Mucosa of stomach (tissue), 1 donor: ENCODE data around the gene MYH14.

Experiments used
- H3K27me3 ChIP-seq: one replicate; pipeline ENCODE4 v1.7.0; 2013; ENCODE audit warnings: mild to moderate bottlenecking, low read length; ENCODE audit not compliant: control insufficient read depth, insufficient read depth
- H3K36me3 ChIP-seq: one replicate; pipeline ENCODE4 v1.7.0; 2013; ENCODE audit warnings: low read length; ENCODE audit not compliant: control insufficient read depth, insufficient read depth
- H3K4me1 ChIP-seq: one replicate; pipeline ENCODE4 v1.7.0; 2013; ENCODE audit warnings: mild to moderate bottlenecking, low read length; ENCODE audit not compliant: control insufficient read depth, insufficient read depth
- H3K4me3 ChIP-seq: one replicate; pipeline ENCODE4 v1.7.0; 2013; ENCODE audit warnings: low read length
- H3K9ac ChIP-seq: one replicate; pipeline ENCODE4 v1.7.0; 2013; ENCODE audit warnings: mild to moderate bottlenecking, low read length, moderate library complexity
- H3K9me3 ChIP-seq: one replicate; pipeline ENCODE4 v1.7.0; 2013; ENCODE audit warnings: mild to moderate bottlenecking, low read length, moderate library complexity; ENCODE audit not compliant: control insufficient read depth
- donor health status: Pancreatic carcinoma.

MYH14 gene

DNA sequence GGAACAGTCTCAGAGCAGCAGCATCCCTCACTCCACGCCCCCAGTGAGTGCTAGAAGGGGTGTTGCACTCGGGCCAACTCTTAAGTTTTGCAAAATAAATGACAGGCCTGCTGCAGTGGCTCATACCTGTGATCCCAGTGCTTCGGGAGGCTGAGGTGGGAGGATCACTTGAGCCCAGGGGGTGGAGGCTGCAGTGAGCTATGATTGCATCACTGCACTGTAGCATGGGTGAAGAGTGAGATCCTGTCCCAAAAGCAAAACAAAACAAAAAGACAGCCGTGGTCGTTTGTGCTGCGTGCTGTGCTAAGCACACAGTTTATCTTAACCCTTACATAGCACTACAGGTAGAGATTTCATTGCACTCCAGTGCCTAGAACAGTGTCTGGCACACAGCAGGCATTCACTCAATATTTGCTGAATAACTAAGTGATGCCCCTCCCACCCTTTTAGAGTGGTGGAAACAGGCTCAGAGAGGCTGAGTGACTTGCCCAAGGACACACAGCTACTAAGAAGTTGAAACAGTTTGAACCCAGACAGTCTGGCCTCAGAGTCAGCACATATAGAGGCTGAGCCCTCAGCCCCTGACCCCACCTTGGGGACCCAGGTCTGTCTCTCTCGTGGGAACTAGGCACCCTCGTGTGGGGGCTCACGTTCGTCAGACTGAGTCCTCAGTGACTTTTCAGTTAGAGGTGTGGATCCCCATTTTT is 107.5 kb downstream of the MYH14 start:
- Histone ChIP-seq H3K36me3 (no peaks in the 10 kb centered on the region), H3K27me3 (peaks cover 27% of the 10 kb centered on the region)

DNA sequence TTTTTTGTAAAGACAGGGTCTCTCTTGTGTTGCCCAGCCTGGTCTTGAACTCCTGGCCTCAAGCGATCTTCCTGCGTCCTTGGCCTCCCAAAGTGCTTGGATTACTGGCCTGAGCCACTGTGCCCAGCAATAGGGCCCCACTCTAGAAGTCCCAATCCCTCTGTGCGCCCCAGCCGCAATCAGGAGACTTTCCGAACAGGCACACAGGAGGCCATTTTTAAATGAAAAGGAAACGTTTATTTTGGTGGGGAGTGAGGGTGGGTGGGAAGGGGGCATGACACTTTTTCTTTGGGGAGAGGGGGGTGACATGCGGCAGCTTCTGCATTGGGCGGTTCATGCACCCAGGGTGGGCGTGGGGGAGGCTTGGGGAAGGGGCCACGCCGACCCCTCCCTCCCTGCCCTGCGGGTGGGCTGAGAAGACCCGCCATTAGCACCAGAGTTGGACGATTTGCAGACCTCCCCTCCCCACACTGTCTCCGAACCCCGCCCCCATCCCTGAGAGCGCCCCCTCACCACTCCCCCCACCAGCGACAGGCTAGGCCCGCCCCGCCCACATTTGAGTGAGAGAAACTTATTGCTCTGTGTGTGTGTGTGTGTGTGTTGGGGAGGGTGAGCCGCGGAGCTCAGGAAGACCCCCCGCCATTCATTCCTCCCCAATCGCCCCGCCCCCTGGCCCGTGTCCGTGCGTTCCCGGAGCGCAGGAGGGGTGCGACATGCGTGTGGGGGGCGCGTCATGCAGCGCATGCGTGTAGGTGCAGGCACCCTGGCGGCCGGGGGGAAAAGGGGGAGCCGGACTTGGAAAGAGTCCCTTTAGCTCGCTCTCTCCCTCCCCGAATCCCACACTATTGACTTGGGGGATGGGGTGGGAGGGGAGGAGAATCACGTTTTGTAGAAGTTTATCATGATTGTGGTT is 108.6 kb downstream of the MYH14 start:
- no peak overlapping the region for H3K9ac ChIP-seq
- H3K4me1 ChIP-seq, result no peaks in the 10 kb centered on the region
- no peaks in the 10 kb centered on the region for H3K36me3 ChIP-seq
- H3K4me3 ChIP-seq, result no peak overlapping the region
- H3K9me3 ChIP-seq, result no peaks in the 10 kb centered on the region
- peaks cover 27% of the 10 kb centered on the region for H3K27me3 ChIP-seq

More for the DNA sequence above, 107.5 kb downstream of the MYH14 start:
- H3K4me3 ChIP-seq, result no peak overlapping the region
- no peaks in the 10 kb centered on the region for H3K4me1 ChIP-seq
- no peaks in the 10 kb centered on the region for H3K9me3 ChIP-seq
- no peak overlapping the region for H3K9ac ChIP-seq

DNA sequence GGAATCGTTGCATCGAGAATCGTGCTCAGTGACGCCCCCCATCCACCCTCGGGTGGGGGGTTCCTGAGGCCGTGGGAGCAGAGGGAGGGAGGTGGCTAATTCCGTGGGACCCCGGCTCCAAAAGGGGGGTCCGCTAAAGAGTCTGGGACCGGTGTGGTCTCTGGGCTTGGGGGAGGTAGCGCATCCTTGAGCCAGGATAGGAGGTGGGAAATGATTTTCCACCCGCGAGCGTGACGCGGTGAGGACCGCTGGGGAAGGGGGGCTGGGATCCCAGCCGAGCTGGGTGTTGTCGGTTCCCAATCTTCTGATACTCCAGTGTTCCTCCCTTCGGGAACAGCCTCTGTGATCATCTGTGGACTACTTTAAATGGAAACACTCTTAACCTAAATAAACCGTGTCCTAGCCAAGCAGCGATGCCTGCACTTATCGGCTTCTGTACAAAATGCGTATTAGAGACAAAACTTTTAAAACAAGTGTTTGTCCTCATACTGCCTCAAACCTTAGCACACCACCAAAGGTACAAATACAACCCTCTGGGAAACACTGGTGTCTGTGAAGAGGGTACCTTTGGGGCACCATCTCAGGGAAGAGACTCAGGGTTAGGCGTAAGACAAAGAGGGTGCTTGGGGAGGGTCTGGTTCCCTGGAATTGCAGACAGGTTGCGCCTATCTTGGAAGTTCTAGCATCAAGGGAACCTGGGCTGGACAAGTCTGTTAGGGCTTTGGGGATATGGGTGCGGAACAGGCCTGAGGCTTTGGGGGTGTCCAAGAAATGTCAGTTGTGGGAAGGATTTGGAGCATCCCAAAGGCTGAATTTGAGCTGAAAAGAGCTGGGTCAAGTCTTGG is 109.8 kb downstream of the MYH14 start:
- Histone ChIP-seq H3K36me3 (no peaks in the 10 kb centered on the region), H3K9me3 (no peaks in the 10 kb centered on the region), H3K27me3 (peaks cover 27% of the 10 kb centered on the region), H3K4me1 (no peaks in the 10 kb centered on the region), H3K4me3 (no peak overlapping the region), H3K9ac (no peak overlapping the region)

DNA sequence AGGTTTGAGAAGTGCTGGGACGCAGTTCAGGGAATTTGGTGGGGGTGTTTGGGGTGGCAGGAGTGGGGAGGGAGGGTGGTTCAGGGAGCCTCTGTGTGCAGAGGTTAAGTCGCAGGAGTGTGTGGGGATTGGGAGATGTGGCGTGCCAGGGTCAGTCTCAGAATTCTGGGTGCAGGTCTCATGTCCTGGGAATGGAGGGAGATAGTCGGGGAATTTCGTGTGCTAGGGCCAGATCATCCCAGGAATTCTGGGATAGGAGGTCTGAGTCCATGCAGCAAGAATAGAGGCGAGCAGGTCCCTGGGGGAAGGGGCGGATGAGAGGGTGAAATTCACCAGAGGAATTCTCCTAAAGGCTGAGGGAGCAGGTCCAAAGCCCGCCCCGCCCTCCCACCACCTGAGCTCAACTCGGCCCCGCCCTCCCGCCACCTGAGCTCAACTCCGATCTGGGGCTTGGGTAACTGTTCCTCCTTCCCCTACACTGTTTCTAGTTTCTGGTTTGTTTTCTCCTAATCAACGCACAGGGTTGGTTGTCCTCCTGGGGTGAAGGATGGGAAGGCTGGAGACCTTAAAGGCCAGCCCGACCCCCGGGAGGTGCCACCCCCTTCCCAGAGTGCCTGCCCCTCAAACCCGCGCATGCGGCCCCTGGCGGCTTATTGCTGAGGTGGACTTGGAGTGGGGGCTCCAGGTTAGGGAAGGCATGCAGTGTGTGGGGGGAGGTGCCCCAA is 110.6 kb downstream of the MYH14 start:
- Histone ChIP-seq H3K9ac (no peak overlapping the region), H3K36me3 (no peaks in the 10 kb centered on the region), H3K9me3 (no peaks in the 10 kb centered on the region), H3K4me1 (no peaks in the 10 kb centered on the region), H3K27me3 (peaks cover 27% of the 10 kb centered on the region), H3K4me3 (no peak overlapping the region)

DNA sequence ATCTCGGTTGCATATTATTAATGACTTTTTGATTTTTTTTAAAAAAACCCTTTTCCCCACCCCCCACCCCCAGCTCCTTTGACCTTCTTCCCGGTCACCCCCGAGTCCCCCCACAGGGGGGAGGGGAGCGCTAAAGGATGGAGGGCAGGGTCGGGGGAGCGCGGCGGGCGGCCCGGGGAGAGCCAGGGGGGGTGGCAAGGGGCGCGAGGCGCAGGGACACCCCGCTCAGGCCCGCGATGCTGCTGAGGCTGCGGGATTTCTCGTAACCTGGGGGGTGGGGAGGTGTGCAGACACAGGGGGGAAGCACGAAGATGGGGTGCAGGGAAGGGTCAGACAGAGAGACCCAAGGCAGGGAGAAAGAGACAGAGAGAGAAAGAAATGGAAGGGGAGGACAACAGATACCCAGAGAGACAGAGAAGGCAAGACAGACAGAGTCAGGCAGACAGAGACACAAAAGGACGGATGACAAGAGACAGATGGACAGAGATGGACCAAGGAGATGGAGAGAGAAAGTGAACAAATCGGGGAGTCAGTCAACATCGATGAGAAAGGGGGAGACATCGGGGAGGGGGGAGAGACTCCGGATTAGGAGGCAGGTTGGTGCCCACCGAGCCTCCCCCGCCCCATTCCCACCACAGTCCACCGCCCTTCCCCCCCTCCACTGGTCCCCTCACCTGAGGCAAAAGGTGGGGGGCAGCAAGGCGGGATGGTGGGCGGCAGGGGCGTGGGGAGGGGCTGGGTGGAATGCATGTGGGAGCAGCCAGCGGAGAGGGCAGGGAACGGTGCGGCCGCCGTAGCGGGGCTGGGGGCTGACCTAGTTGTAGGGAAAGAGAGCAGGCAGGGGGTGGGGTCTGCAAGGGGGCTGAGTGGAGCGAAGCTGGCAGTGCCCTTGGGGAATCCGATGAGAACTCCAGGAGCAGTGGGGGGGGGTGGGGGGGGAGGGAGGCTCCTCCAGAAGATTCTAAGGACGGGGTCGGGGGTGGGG is 111.6 kb downstream of the MYH14 start:
- no peaks in the 10 kb centered on the region for H3K36me3 ChIP-seq
- no peak overlapping the region for H3K4me3 ChIP-seq
- H3K4me1 ChIP-seq, result no peaks in the 10 kb centered on the region
- peaks cover 27% of the 10 kb centered on the region for H3K27me3 ChIP-seq
- no peak overlapping the region for H3K9ac ChIP-seq
- H3K9me3 ChIP-seq, result no peaks in the 10 kb centered on the region

DNA sequence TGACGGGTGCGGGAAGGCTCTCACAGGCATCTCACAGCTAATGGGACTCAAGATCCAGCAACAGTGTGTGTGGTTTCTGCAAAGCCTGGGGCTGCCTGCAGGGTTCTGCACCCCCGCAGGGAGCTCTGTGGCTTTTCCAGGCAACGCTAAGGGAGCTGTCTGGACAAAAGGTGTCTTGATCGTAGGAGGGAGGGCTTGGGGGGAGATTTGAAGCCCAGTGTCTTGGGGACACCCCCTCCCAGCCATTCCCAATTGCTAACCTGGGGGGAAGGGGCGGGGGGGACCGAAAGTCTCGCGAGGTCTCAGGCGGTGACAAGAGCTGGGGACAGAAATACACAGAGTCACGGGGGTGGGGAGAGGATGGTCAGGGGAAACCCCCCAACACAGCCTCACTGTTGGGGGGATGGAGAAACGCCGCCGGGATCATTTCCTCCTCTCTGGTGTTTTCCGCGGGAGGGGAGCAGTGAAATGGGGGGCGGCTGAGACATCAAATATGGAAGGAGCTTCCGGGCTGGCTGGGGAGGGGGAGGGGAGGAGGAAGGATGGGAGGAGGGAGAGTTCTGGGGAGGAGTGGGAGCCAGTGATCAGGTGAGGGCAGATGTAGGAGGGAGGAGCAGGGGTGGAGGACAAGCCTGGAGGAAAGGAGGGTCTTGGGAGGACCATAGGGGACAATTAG is 112.5 kb downstream of the MYH14 start:
- no peaks in the 10 kb centered on the region for H3K36me3 ChIP-seq
- H3K9ac ChIP-seq, result no peak overlapping the region
- no peaks in the 10 kb centered on the region for H3K4me1 ChIP-seq
- H3K27me3 ChIP-seq, result peaks cover 27% of the 10 kb centered on the region
- H3K4me3 ChIP-seq, result no peak overlapping the region
- H3K9me3 ChIP-seq, result no peaks in the 10 kb centered on the region

DNA sequence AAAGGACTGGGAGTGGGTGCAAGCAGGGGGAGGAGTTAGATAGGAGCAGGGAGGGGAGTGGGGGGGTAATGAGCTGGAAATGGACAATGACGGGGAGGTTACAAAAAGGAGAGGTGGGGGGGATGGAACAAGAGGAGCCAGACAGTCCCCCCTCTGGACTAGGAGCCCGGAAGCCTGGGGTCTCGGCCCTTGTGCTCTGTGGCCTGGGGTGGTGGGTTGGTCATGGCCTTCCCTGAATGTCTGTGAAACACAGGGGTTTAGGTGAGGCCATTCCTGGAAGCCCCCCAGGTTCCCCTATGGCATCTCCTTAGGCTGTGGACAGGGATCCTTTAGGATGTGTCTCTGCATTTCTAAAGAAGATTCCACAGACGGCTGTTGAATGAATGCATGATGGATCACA is 113.7 kb downstream of the MYH14 start:
- no peaks in the 10 kb centered on the region for H3K9me3 ChIP-seq
- H3K4me1 ChIP-seq, result no peaks in the 10 kb centered on the region
- no peak overlapping the region for H3K9ac ChIP-seq
- peaks cover 23% of the 10 kb centered on the region for H3K27me3 ChIP-seq
- no peaks in the 10 kb centered on the region for H3K36me3 ChIP-seq
- no peak overlapping the region for H3K4me3 ChIP-seq

DNA sequence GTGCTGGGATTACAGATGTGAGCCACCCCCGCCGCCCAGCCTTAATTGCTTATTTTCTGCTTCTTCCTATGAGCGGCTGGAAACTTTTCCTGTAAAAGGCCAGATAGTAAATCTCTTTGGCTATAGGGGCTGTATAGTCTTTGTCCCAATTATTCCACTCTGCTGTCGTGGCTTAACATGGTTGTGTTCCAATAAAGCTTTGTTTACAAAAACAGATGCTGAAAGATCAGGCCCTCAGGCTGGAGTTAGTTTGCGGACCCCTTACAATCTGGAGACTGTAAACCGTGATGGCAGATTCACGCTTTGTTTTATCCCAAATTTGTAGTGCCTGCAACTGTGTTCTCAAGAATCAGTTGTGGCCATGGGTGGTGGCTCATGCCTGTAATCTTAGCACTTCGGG is 115.0 kb downstream of the MYH14 start:
- H3K27me3 ChIP-seq, result peaks cover 17% of the 10 kb centered on the region
- H3K4me3 ChIP-seq, result no peak overlapping the region
- no peaks in the 10 kb centered on the region for H3K36me3 ChIP-seq
- no peak overlapping the region for H3K9ac ChIP-seq
- no peaks in the 10 kb centered on the region for H3K4me1 ChIP-seq
- H3K9me3 ChIP-seq, result no peaks in the 10 kb centered on the region

DNA sequence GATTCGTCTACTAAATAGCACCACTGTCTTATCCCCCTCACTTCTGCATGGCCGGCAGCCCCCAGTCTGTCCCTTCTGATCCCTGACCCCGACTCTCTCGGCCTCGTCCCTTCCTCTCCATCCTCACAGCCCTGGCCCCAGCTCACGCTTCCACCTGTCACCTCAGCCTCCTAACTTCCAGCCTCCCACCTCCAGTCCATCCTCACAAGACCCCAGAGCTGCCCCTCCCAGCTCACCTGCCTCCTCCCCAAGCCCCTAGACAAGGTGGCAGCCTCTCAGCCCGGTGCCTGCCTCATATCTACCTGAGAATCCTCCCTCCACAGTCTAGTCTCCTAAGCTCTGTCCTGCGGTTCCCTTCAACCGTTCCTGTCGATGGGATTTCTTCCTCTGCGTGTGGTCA is 115.7 kb downstream of the MYH14 start:
- H3K9me3 ChIP-seq, result no peaks in the 10 kb centered on the region
- no peak overlapping the region for H3K4me3 ChIP-seq
- H3K27me3 ChIP-seq, result peaks cover 12% of the 10 kb centered on the region
- H3K36me3 ChIP-seq, result no peaks in the 10 kb centered on the region
- no peaks in the 10 kb centered on the region for H3K4me1 ChIP-seq
- no peak overlapping the region for H3K9ac ChIP-seq

DNA sequence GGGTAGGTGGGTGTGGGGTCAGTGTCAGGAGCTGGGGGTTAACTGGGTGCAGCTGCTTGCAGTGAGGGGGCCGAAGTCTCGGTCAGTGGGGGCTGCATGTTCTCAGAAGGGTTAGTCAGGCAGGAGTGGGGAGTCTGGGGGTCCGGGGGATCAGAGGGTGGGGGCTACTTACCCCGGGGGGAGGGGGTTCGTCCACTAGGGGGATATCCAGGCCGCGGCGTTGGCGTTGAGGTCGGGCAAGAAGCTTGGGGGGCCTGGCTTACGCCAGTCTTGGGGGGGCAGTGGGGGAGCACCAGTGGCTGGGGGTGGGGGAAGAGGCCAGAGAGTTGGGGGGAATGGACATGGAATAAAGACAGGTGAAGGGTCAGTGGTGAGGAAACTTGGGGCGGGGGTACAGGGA is 116.6 kb downstream of the MYH14 start:
- H3K9me3 ChIP-seq, result no peaks in the 10 kb centered on the region
- H3K9ac ChIP-seq, result no peak overlapping the region
- no peaks in the 10 kb centered on the region for H3K4me1 ChIP-seq
- H3K4me3 ChIP-seq, result no peak overlapping the region
- H3K36me3 ChIP-seq, result no peaks in the 10 kb centered on the region
- peaks cover 4% of the 10 kb centered on the region for H3K27me3 ChIP-seq
